Measurements from ENCODE around the gene SENP3.
"Not testable (repeated sequence)": the region's sequence is repeated elsewhere in the genome, so short reads cannot be mapped to it uniquely, and the experiment has no call there.

SENP3 gene

GRCh38 chr17:7577327-7578199, 15.8 kb downstream of the SENP3 start:
- no peak for DNase-seq

GRCh38 chr17:7579001-7579833, 17.5 kb downstream of the SENP3 start, which contains the start of gene CD68:
TSS of gene CD68 (plus strand) at chr17:7579638. CDS start at chr17:7579678, 40 bp downstream.
- DNase-seq, result peak; percentile 86

DNA sequence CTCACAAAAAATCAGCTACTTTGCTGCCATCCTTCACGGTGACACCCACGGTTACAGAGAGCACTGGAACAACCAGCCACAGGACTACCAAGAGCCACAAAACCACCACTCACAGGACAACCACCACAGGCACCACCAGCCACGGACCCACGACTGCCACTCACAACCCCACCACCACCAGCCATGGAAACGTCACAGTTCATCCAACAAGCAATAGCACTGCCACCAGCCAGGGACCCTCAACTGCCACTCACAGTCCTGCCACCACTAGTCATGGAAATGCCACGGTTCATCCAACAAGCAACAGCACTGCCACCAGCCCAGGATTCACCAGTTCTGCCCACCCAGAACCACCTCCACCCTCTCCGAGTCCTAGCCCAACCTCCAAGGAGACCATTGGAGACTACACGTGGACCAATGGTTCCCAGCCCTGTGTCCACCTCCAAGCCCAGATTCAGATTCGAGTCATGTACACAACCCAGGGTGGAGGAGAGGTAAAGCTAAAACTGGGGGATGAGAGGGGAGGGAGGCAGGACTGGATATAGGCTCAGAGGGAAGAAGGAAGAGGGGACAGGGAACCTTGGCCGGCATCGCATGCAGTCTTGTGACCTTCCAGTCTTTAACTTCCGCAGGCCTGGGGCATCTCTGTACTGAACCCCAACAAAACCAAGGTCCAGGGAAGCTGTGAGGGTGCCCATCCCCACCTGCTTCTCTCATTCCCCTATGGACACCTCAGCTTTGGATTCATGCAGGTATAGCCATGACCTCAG, 18.3 kb downstream of the SENP3 start:
- no peak for DNase-seq

DNA sequence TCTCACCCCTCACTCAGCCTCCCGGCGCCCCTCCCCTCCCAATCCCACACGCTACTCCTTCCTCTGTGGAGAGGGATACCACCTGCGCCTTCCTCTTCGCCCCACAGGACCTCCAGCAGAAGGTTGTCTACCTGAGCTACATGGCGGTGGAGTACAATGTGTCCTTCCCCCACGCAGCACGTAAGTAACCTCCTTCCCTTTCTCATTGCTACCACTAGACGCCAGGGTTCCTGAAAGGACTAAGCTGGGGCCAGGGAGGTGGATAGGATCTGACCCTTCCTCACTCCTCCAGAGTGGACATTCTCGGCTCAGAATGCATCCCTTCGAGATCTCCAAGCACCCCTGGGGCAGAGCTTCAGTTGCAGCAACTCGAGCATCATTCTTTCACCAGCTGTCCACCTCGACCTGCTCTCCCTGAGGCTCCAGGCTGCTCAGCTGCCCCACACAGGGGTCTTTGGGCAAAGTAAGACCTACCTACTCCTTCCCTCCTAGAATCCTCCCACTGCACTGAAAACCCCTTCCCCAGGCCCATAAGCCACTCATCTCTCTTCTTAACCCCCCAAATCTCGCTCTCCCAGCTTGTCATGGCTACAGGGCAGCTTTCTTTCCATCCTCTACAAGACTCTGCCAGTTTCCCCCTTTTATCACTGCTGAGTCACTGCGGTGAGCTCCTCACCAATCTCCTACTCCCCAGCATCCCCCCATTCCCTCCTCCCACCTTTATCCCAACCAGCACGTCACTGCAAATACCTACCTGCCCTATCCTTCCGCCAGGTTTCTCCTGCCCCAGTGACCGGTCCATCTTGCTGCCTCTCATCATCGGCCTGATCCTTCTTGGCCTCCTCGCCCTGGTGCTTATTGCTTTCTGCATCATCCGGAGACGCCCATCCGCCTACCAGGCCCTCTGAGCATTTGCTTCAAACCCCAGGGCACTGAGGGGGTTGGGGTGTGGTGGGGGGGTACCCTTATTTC, 19.2 kb downstream of the SENP3 start:
- DNase-seq, result no peak

GRCh38 chr17:7582396-7583252, 20.9 kb downstream of the SENP3 start:
- no peak for DNase-seq

DNA sequence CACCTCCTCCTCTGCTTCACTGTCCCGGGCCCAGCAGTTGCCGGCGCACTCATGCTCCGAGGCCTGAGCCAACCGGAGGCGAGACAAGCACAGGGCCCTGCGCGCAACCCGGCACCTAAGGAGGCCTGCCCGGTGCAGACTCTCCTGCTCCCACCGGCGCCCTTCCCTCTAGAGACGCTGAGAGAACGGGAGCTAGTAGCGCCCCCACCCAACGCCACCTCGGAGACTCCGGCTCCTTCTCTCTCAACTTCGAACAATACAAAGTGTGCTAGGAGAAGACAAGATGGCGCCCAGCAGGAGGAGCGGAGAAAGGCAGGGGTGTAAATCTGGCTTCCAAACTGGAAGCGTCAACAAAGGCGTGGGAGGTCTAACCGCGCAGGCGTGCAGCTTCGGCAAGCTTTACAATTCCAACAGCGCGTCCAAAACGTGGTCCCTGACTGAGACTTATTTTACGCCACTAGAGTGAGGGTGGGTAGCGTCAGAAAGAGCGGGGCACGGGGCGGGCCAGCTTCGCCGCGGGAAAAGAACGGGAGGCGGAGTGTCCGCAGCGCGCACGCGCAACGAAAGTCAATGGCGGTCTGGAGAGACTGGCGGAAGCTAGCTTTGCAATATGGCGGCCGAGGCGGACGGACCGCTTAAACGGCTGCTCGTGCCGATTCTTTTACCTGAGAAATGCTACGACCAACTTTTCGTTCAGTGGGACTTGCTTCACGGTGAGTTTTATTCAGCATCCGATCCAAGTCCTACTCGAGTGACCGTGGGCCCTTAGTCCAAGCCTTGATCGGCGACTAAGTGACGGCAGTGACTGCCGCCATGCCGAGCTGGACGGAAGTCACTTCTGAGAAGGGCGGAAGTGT, 21.8 kb downstream of the SENP3 start, which contains the start of gene MPDU1:
MPDU1 (plus strand) TSS at position 600 of the 857 bp plus-strand sequence; CDS start at position 611, 11 bp downstream.
- DNase-seq, result peak; percentile 94

GRCh38 chr17:7586673-7587419, 25.1 kb downstream of the SENP3 start:
- no peak for DNase-seq

GRCh38 chr17:7587420-7588151, 25.9 kb downstream of the SENP3 start:
- DNase-seq, result no peak

GRCh38 chr17:7588553-7589203, 27.0 kb downstream of the SENP3 start:
- DNase-seq, result no peak

DNA sequence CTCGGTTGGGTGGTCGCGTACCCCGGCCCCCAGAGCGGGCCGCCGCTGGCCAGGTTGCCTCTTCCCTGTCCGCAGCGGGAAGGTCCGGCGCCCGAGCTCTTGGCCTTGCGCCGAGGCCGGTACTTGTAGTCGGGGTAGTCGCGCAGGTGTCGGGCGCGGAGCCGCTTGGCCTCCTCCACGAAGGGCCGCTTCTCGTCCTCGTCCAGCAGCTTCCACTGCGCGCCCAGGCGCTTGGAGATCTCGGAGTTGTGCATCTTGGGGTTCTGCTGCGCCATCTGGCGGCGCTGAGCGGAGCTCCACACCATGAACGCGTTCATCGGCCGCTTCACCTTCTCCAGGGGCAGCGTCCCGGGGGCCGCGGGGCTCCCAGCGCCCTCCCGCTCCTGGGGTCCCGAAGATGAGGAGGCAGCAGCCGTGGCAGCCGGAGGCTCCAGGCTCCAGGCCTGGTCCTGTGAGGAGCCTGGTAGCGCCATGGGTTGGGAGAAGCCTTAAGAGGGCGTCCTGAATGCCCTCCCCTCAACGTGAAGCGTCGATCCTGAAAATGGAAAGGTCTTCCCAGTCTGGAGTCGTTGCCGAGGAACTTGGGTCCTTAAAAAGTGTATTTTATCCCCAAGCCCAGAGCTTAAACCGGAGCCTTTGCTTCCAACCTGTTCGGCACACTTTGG, 27.6 kb downstream of the SENP3 start:
- DNase-seq, result no peak

DNA sequence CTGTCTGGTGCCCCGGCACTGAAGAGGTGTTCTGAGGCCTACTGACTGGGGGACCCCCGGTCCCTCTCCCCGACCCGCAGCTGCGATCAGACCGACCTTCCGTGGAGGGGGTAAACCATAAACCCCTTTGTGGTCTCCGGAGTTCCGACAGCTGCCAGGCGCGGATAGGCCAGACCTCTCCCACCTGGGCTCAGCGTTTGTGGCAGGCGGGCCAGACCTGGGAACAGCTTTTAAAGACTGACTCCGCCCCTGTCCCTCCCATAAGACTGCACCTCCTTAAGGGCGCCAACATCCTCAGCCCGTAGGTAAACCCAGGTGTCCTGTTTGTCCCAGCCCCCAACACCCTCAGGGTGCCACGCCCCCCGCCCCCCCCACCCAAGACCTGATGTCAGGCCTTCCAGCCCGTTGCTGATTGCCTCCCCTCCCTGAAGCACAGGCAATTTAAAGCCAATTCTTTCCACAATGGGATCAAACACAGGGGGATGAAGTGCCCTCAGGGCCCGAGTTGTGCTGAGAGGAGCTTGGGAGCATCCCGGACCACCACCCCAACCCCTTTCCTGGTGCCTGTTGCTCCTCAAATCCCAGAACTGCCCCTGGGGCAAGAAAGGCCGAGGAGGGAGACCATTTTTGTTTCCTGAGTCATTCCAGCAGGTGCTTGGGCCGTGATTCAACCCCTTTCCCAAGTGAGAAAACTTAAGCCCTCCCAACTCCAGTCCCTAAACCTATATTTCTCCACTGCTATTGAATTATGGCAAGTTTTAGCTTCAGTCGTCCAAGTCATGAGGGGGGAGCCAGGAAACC, 28.4 kb downstream of the SENP3 start, which contains the start of gene SOX15:
SOX15 (minus strand) TSS at position 204 of the 801 bp plus-strand sequence. CDS start 418 bp downstream, outside the sequence.
- DNase-seq, result no peak

GRCh38 chr17:7590743-7591142, 29.0 kb downstream of the SENP3 start:
- DNase-seq, result no peak

GRCh38 chr17:7591596-7591995, 29.9 kb downstream of the SENP3 start:
- DNase-seq, result no peak

DNA sequence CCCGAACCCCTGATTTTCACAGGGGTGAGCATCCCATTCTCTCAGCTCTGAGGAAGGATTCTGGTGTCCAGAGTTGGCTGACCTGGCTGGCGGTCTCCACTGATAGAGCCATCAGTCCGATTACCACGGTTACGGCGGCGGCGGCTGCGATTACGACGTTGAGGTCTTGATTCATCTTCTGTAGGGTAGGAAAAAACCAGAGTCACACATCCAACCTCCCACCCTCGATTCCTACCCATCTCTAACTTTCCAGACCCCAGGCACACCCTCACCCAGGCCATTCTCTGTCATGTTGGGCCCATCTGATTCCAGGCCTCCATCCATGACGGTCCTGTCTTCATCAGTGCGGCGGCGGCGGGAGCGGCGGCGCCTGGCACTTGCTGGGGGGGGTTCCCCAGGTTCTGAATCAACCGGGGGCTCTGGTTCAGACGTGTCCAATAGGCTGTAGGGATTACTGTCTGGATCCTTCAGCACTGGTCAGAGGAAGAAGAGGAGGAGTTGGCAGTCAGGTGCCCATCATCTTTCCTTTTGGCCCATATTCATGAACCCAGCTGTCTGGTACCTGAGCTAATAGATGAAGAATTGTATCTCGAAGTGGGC, 30.8 kb downstream of the SENP3 start:
- no peak for DNase-seq

DNA sequence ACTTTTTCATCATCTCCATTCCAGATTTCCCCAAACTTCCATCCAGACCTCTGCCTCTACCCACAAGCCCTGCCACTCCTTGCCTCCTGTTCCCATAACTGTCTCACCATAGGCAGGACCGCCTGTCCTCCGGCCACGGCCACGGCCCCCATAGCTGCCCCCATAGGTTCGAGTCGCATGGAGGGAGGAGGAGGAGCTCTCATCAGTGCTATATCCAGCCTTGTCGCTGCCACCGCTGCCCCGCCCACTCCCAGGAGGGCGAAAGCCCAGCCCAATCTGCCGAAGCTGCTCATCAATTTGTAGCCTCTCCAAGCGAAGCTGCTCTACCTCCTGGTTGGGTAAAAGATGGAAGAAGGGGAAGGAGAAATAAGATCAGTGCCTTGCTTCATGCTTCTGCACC, 31.6 kb downstream of the SENP3 start:
- no peak for DNase-seq

GRCh38 chr17:7597561-7597960, 35.8 kb downstream of the SENP3 start:
- not testable (repeated sequence) for DNase-seq
